Measurements from ENCODE around the gene UQCRC1.
A peak's percentile ranks its signal among the peaks of the same experiment; 100 is the strongest.

The UQCRC1 gene

DNA sequence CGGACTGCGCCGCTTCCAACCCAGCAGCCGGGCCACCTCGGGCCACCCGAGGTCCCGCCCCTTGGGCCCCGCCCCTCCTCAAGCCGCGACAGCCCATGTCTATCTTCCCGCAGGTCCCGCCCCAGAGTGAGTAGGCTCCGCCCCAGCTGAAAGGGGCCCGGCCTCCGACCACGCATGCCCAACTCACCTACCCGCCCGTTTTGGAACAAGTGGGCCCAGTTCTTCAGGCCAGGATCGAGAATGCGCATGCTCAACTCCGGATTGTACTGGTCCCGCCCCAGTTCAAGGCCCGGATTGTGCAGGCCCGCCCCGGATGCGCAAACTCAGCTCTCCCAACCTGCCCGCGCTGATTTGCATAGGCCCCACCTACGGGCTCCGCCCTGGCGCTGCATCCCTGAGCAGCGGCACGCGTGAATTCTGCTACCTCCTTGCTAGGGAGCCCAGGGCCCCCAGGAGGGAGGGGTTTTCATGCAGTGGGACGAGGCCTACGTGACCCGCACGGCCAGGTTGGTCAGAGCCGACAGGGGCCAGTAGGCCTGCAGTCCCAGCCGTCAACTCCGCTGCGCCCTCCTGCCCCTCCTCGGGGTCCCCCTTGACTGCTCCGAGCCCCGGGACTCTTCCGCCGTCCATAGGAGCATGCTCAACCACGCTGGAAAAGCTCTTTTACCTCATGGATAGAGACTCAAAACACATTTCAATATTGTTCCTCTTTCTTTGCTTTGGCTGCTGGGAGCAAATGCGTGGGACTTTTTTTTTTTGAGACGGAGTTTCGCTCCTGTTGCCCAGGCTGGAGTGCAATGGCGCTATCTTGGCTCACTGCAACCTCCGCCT is 52.4 kb downstream of the UQCRC1 start, which contains the start of gene PFKFB4:
Gene PFKFB4, minus strand, starts transcription at position 8 of the 831 bp plus-strand sequence. CDS start 26 bp downstream, outside the sequence.
- peak within 1 kb of the TSS; percentile 71 for H3K27ac ChIP-seq (ENCODE audit: low read depth, low read length)
- H3K9me2 ChIP-seq (replicated peaks; ENCODE audit: control insufficient read depth, low read length) = no peaks in the 10 kb centered on the region
- peak within 1 kb of the TSS; percentile 84 for H3K4me2 ChIP-seq (ENCODE audit: low read length)
- H3K36me3 ChIP-seq (ENCODE audit: control insufficient read depth, low read length) = peaks cover 34% of the 10 kb centered on the region
- H4K20me1 ChIP-seq (ENCODE audit: control insufficient read depth, insufficient read depth, low read depth, low read length) = 0 out of 2 replicates have a peak, but pooled peaks cover 3% of the 10 kb centered on the region
- H3K27me3 ChIP-seq (ENCODE audit: control insufficient read depth, low read length) = 0 out of 2 replicates have a peak, but pooled peaks cover 2% of the 10 kb centered on the region
- no peaks in the 10 kb centered on the region for H3K9me3 ChIP-seq (ENCODE audit: control insufficient read depth, insufficient read depth, low read length)
- H3F3A ChIP-seq (ENCODE audit: control insufficient read depth, insufficient read depth) = peaks cover 7% of the 10 kb centered on the region; the same call in 1 of the 2 replicates
- H3K79me2 ChIP-seq (ENCODE audit: control insufficient read depth, low read length) = peaks cover 36% of the 10 kb centered on the region
- peaks cover 71% of the 10 kb centered on the region for H3K4me1 ChIP-seq (ENCODE audit: control insufficient read depth, low read length)
- TF ChIP-seq, protein P1, sequence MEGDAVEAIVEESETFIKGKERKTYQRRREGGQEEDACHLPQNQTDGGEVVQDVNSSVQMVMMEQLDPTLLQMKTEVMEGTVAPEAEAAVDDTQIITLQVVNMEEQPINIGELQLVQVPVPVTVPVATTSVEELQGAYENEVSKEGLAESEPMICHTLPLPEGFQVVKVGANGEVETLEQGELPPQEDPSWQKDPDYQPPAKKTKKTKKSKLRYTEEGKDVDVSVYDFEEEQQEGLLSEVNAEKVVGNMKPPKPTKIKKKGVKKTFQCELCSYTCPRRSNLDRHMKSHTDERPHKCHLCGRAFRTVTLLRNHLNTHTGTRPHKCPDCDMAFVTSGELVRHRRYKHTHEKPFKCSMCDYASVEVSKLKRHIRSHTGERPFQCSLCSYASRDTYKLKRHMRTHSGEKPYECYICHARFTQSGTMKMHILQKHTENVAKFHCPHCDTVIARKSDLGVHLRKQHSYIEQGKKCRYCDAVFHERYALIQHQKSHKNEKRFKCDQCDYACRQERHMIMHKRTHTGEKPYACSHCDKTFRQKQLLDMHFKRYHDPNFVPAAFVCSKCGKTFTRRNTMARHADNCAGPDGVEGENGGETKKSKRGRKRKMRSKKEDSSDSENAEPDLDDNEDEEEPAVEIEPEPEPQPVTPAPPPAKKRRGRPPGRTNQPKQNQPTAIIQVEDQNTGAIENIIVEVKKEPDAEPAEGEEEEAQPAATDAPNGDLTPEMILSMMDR (IDR thresholded peaks at IDR 0.05; ENCODE audit: low read depth, low read length, poor library complexity, severe bottlenecking) = no peak
- TF ChIP-seq EZH2phosphoT487 (IDR thresholded peaks at IDR 0.05; ENCODE audit: borderline replicate concordance, low read length) = no peak
- H3K4me3 ChIP-seq (ENCODE audit: low read length) = peak within 1 kb of the TSS; percentile 76

DNA sequence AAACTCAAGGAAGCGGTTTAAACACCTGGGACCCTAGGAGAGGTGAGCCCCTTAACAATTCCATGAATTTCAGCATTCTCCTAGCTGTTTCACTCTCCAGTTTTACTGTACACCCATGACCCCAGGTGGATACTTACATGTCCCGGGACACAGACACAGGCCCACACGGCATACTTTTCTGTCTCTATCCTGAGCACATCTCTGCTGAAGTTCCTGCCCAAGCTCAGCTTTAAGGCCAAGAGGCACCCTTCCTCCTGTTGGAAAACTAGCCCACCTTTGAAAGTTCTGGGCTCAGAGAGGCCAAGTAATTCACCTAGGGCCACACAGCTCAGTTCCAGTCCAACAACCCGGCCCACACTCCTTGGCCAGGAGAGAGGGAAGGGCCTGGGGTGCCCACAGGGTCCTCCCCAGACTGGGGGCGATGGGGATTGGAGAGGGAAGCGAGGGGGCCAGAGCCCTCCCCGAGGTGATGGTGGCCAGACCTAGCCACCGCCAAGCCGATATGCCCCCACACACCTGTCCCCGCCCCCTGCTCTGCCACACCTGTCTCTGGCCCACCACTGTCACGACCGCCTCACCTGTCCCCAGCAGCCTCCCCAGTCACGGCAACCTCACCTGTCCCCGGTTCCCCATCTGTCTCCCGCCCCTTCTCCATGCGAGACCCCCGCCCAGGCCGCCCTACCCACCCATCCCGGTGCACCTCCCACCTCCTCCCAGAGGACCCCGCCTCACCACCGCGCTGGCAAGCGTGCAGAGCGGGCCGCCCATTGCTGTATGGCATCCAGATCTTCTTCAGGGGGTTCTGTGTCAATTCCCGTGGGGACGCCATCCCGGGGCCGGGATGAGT is 53.3 kb downstream of the UQCRC1 start:
- no peak overlapping the region for H3K27ac ChIP-seq (ENCODE audit: low read depth, low read length)

DNA sequence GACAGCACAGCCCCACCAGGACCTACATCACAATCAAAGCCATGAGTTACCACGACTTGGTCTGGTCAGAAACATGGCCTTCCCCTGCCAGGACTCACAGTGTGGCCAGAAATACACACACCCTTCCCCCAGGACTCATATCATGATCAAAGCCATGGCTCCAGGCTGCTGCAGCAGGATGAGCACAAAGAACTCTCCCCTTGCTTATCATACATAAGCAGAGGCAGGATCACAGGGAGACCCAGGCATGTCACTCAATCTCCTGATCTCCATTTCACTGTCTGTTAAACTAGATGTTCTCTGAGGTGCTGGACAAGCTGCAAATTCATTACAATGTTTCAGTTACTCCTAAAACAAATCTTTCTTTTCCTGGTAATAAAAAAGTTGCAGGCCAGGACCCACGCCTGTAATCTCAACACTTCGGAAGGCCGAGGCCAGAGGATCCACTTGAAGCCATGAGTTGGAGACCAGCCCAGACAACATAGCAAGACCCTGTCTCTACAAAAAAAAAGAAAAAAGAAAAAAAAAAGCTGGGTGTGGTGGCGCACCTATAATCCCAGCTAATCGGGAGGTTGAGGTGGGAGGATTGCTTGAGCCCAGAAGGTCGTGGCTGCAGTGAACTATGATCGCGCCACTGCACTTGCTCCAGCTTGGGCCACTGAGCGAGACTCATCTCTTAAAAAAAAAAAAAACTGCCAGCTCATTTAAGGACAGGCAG is 54.1 kb downstream of the UQCRC1 start:
- peaks cover 34% of the 10 kb centered on the region for H3K36me3 ChIP-seq (ENCODE audit: control insufficient read depth, low read length)
- H3K9me2 ChIP-seq (replicated peaks; ENCODE audit: control insufficient read depth, low read length) = no peaks in the 10 kb centered on the region
- peak overlapping the region; percentile 76 for H3K4me3 ChIP-seq (ENCODE audit: low read length)
- peaks cover 7% of the 10 kb centered on the region; the same call in 1 of the 2 replicates for H3F3A ChIP-seq (ENCODE audit: control insufficient read depth, insufficient read depth)
- TF ChIP-seq, protein P1 (IDR thresholded peaks at IDR 0.05; ENCODE audit: low read depth, low read length, poor library complexity, severe bottlenecking) = no peak
- no peak for TF ChIP-seq EZH2phosphoT487 (IDR thresholded peaks at IDR 0.05; ENCODE audit: borderline replicate concordance, low read length)
- 0 out of 2 replicates have a peak, but pooled peaks cover 3% of the 10 kb centered on the region for H4K20me1 ChIP-seq (ENCODE audit: control insufficient read depth, insufficient read depth, low read depth, low read length)
- no peaks in the 10 kb centered on the region for H3K27me3 ChIP-seq (ENCODE audit: control insufficient read depth, low read length)
- peaks cover 62% of the 10 kb centered on the region for H3K4me1 ChIP-seq (ENCODE audit: control insufficient read depth, low read length)
- H3K4me2 ChIP-seq (ENCODE audit: low read length) = peak overlapping the region; percentile 84
- peaks cover 36% of the 10 kb centered on the region for H3K79me2 ChIP-seq (ENCODE audit: control insufficient read depth, low read length)
- no peak overlapping the region for H3K27ac ChIP-seq (ENCODE audit: low read depth, low read length)
- no peaks in the 10 kb centered on the region for H3K9me3 ChIP-seq (ENCODE audit: control insufficient read depth, insufficient read depth, low read length)

More for the DNA sequence above, 53.3 kb downstream of the UQCRC1 start:
- Histone ChIP-seq H3K4me2 (ENCODE audit: low read length) (peak overlapping the region; percentile 84), H3K9me2 (replicated peaks; ENCODE audit: control insufficient read depth, low read length) (no peaks in the 10 kb centered on the region), H3K9me3 (ENCODE audit: control insufficient read depth, insufficient read depth, low read length) (no peaks in the 10 kb centered on the region), H3K36me3 (ENCODE audit: control insufficient read depth, low read length) (peaks cover 34% of the 10 kb centered on the region), H3K4me3 (ENCODE audit: low read length) (peak overlapping the region; percentile 76), H3K27me3 (ENCODE audit: control insufficient read depth, low read length) (0 out of 2 replicates have a peak, but pooled peaks cover under 1% of the 10 kb centered on the region), H3K79me2 (ENCODE audit: control insufficient read depth, low read length) (peaks cover 36% of the 10 kb centered on the region), H3K4me1 (ENCODE audit: control insufficient read depth, low read length) (peaks cover 70% of the 10 kb centered on the region), H4K20me1 (ENCODE audit: control insufficient read depth, insufficient read depth, low read depth, low read length) (0 out of 2 replicates have a peak, but pooled peaks cover 3% of the 10 kb centered on the region), H3F3A (ENCODE audit: control insufficient read depth, insufficient read depth) (peaks cover 7% of the 10 kb centered on the region; the same call in 1 of the 2 replicates)
- TF ChIP-seq, protein P1 (IDR thresholded peaks at IDR 0.05; ENCODE audit: low read depth, low read length, poor library complexity, severe bottlenecking) = no peak
- no peak for TF ChIP-seq EZH2phosphoT487 (IDR thresholded peaks at IDR 0.05; ENCODE audit: borderline replicate concordance, low read length)
